ENCODE data around the gene CHST13. TPM values are rescaled to one million over a fixed set of nuclear protein-coding genes. Genes with fewer than 3 reads are reported as not detected.

The CHST13 gene, protein sequence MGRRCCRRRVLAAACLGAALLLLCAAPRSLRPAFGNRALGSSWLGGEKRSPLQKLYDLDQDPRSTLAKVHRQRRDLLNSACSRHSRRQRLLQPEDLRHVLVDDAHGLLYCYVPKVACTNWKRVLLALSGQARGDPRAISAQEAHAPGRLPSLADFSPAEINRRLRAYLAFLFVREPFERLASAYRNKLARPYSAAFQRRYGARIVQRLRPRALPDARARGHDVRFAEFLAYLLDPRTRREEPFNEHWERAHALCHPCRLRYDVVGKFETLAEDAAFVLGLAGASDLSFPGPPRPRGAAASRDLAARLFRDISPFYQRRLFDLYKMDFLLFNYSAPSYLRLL
- not detected in 2 replicates for total RNA-seq

DNA sequence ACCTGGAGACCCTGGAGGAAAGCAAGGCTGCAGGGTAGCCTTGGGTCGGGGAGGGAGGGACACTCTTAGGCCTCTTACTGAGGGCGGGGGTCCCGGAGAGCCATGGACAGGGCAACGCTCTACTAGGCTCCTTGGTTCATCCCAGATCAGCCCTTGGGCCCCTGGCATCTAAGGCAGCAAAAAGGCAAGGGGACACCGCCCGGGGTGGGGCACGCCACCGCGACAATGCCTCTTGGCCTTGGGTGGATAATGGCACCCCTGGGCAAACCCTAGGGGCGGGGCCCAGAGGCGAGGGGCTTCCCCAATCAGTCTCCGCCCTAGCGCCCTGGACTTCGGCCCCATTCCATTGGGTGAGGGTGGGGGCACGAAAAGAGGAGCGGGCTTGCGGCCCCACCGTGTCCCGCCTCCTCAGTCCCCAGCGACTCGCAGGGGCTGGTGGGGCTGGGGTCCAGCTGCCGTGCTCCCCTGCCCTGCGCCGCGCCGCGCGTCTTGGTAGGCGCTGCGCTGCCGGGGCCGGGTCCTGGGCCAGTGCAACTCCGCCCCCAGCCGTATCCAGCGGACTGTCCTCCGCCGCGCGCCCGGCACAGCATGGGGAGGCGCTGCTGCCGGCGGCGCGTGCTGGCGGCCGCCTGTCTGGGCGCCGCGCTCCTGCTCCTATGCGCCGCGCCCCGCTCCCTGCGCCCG lies at the start of gene CHST13:
CHST13 (plus strand) TSS at position 411 of the 684 bp plus-strand sequence; CDS start at position 589, 178 bp downstream.

DNA sequence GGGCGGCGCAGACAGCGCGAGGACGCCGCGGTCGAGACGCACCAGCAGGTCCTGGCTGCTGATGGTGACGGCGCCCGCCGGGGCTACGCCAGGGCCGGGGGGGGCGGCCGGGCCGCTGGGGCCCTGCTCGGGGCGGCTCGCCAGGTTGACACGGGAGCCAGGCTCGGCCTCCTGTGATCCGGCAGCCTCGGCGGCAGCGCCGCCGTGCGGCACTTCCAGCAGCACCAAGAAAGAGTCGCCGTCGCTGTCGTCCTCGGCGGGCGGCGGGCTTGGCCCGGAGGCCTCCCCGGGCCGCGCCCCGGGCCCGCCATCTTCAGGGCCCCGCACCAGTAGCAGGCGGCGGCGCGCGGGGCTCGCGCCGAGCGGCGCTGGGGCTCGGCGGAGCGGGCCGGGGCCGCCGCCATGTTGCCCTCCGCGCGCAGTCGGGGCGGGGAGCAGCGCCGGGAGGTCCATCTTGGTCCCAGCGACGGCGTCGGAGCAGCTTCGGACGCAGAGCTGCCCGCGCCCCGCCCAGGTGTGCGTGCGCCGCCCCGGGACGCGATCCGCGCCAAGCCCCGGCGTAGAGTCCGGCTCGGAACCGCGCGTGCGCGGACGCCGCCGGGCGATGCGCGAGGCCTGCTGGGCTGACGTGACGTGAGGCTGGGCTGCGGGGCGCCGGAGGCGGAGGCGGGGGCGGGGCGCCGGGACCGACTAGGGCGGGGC lies 48.4 kb upstream of the CHST13 start, which contains the start of gene ZXDC:
ZXDC (minus strand) TSS at position 479 of the 702 bp plus-strand sequence; CDS start at position 453, 26 bp downstream.

DNA sequence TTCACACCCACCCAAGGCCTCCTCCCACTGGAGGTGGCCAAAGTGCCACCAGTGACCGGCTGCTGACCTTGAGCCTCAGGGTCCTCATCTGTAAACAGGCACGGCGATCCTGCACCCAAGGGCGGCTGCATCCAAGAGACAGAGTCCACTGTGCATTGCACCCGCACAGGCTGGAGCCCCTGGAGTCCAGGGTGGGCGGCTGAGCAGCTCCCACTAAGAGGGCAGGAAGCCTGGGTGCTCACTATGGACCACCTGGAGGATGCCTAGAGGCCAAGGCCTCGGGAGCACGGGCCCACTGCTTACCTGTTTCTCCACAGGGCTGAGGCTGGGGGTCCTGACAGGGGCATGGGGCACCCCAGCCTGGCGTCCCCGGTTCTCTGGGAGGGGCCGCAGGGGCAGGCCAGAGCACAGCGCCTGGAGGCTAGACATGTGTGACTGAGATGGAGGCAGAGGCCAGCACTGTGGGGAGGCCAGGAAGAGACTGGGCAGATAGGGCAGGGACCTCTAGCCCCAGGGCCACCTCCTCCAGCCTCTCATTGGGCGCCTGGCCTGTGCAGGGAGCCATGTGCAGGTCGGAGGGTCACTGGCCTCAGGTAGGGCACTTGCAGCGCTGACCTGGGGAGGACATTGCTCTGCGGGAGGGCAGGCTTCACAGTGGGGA lies 6.5 kb upstream of the CHST13 start, which contains the start of gene UROC1:
UROC1 (minus strand) TSS at position 483 of the 661 bp plus-strand sequence; CDS start at position 429, 54 bp downstream.

DNA sequence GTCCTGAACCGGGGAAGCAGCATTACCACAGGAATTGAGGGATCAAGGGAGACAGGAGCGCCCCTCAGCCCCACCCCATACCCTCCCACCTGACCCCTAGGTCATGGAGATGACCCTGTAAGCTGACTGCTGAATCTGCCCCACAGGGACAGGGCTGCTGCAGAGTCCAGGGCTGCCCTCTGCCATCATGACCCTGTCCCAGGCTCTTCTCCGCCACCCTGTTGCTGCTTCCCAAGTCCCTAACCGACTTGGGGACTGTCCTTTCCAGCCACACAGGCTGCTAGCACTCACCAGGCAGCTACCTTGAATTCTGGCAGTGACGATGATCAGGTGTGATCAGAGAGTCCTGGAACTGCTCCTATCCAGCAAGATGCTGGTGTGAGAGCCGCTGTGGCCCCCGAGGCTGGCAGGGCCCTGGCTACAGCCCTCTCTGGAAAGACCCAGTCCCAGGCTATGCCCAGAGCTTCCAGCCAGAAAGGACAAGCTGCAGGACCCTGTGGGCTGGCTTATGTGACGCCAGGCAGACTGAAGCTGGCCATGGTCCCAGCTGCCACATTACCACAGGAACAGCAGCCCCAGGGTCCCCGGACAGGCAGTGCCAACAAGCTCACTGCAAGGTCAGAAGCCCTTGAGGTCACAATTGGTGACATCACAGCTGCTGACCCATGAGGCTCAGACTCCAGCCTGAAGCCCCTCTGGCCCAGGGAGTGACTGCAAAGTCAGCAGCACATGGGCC lies 34.5 kb downstream of the CHST13 start, which contains the start of gene C3orf22:
C3orf22 (minus strand) TSS at position 597 of the 736 bp plus-strand sequence. CDS start 5,542 bp downstream, outside the sequence.

Small RNAs within 50 kb of the gene (small RNA-seq; reads per million reads assigned to genes)
- not detected for gene RNA5SP138 (ENCODE audit: low replicate concordance)

Other genes starting within 250 kb of the CHST13 start
- gene KLF15, start 166.7 kb upstream of the CHST13 start, total RNA-seq, result 0.29 and 2.8 TPM in 2 replicates
- not detected in 2 replicates for gene CFAP100, start 129.2 kb upstream of the CHST13 start, total RNA-seq
- 26.7 and 33.2 TPM in 2 replicates for gene ZXDC, start 48.3 kb upstream of the CHST13 start, total RNA-seq
- not detected in 2 replicates for gene UROC1, start 6.4 kb upstream of the CHST13 start, total RNA-seq
- gene C3orf22, start 34.8 kb downstream of the CHST13 start, total RNA-seq, result not detected in 2 replicates
- 5.3 and 11.2 TPM in 2 replicates for gene TXNRD3, start 131.0 kb downstream of the CHST13 start, total RNA-seq
- gene CHCHD6, start 180.1 kb downstream of the CHST13 start, total RNA-seq, result 6.9 and 9.2 TPM in 2 replicates